ENCODE measurements around the gene IL31.

The IL31 gene

GRCh38 chr12:122148657-122149056, 25.4 kb downstream of the IL31 start:
- H3K27me3 ChIP-seq (ENCODE audit: insufficient read depth, low read length, poor library complexity), result no peaks in the 10 kb centered on the region
- no peak overlapping the region for H2BK5ac ChIP-seq (ENCODE audit: low read length)
- H3K4me1 ChIP-seq (ENCODE audit: control insufficient read depth, low read depth, low read length), result no peaks in the 10 kb centered on the region
- no peak overlapping the region for H4K8ac ChIP-seq (ENCODE audit: low read depth, low read length)
- H2BK15ac ChIP-seq (replicated peaks; ENCODE audit: low read depth), result no peak overlapping the region
- H3K4ac ChIP-seq (ENCODE audit: low read depth, low read length), result no peak overlapping the region
- no peak overlapping the region for H3K9ac ChIP-seq (ENCODE audit: low read length)
- H2AK5ac ChIP-seq (ENCODE audit: low read length), result no peak overlapping the region
- WGBS (ENCODE audit: extremely low coverage, insufficient coverage, low lambda C conversion rate), result no CpG with 5 or more reads among the region's 6 CpGs
- no peak overlapping the region for H3K4me2 ChIP-seq (ENCODE audit: low read length)
- H3K18ac ChIP-seq (ENCODE audit: low read length), result no peak overlapping the region
- no peak overlapping the region for H3K23ac ChIP-seq (ENCODE audit: low read length)
- H3K79me1 ChIP-seq (ENCODE audit: low read length), result no peaks in the 10 kb centered on the region
- no peaks in the 10 kb centered on the region for H3K79me2 ChIP-seq (ENCODE audit: control insufficient read depth, insufficient read depth, low read length)
- H3K56ac ChIP-seq (ENCODE audit: low read length), result no peak overlapping the region
- H2BK120ac ChIP-seq (ENCODE audit: low read depth, low read length), result no peak overlapping the region
- DNase-seq, result no peak
- no peak overlapping the region for H3K4me3 ChIP-seq (ENCODE audit: low read length)
- H4K5ac ChIP-seq (ENCODE audit: low read length), result no peak overlapping the region
- H3K36me3 ChIP-seq (ENCODE audit: control insufficient read depth, insufficient read depth, low read length), result no peaks in the 10 kb centered on the region
- no peak overlapping the region for H3K27ac ChIP-seq (ENCODE audit: low read depth, low read length)

DNA sequence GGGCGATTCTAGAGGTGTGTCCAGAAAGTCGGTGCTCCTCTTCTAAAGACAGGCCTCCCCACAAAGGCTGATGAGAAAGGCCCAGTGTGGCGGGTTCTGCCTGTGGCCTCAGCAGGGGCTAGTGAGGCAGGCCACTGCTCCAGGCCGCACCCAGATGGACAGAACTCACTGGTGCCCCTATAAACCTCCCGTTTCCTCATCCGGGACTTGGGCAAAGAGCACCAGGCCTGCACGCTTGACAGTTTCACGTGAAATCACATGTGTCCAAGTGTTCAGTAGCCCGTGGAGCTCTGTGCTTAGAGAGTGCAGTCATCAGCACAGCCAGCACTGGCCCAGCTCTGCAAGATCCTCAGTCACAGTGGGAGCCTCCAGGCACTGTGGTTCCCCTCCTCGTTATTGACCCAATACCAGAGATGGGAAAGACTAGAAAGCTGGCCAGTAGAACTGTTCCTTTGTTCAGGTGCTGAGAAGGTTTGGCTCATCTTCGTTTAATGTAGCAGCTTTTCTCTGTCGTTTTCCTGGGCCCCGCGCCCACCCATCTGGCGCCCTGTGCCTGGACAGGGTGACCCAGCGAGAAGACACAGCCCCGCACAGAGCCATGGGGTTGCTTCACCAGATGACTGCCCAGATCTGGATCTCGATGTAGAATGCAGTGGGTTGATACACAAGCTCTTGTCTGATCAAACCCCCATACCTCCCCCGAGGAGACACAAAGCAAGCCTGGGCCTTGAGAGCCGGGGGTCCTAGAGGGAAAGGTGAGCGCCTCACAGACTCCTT, 26.3 kb downstream of the IL31 start:
- no peaks in the 10 kb centered on the region for H3K4me1 ChIP-seq (ENCODE audit: control insufficient read depth, low read depth, low read length)
- H3K4me2 ChIP-seq (ENCODE audit: low read length), result no peak overlapping the region
- no peaks in the 10 kb centered on the region for H3K27me3 ChIP-seq (ENCODE audit: insufficient read depth, low read length, poor library complexity)
- H3K36me3 ChIP-seq (ENCODE audit: control insufficient read depth, insufficient read depth, low read length), result peaks cover 2% of the 10 kb centered on the region
- H3K4ac ChIP-seq (ENCODE audit: low read depth, low read length), result no peak overlapping the region
- no peak overlapping the region for H2BK15ac ChIP-seq (replicated peaks; ENCODE audit: low read depth)
- H3K56ac ChIP-seq (ENCODE audit: low read length), result no peak overlapping the region
- H3K9ac ChIP-seq (ENCODE audit: low read length), result no peak overlapping the region
- H2BK120ac ChIP-seq (ENCODE audit: low read depth, low read length), result no peak overlapping the region
- no peaks in the 10 kb centered on the region for H3K79me2 ChIP-seq (ENCODE audit: control insufficient read depth, insufficient read depth, low read length)
- no peak overlapping the region for H3K23ac ChIP-seq (ENCODE audit: low read length)
- no peak overlapping the region for H2AK5ac ChIP-seq (ENCODE audit: low read length)
- no peak overlapping the region for H4K5ac ChIP-seq (ENCODE audit: low read length)
- H4K8ac ChIP-seq (ENCODE audit: low read depth, low read length), result no peak overlapping the region
- H2BK5ac ChIP-seq (ENCODE audit: low read length), result no peak overlapping the region
- no peak overlapping the region for H3K4me3 ChIP-seq (ENCODE audit: low read length)
- H3K18ac ChIP-seq (ENCODE audit: low read length), result no peak overlapping the region
- DNase-seq, result no peak
- no peak overlapping the region for H3K27ac ChIP-seq (ENCODE audit: low read depth, low read length)
- WGBS (ENCODE audit: extremely low coverage, insufficient coverage, low lambda C conversion rate), result no CpG with 5 or more reads among the region's 21 CpGs
- H3K79me1 ChIP-seq (ENCODE audit: low read length), result no peaks in the 10 kb centered on the region

- Histone ChIP-seq H3K27ac (ENCODE audit: low read depth, low read length) (no peak overlapping the region), H2BK5ac (ENCODE audit: low read length) (no peak overlapping the region), H3K36me3 (ENCODE audit: control insufficient read depth, insufficient read depth, low read length) (peaks cover 10% of the 10 kb centered on the region), H3K4ac (ENCODE audit: low read depth, low read length) (no peak overlapping the region), H2BK120ac (ENCODE audit: low read depth, low read length) (no peak overlapping the region), H4K8ac (ENCODE audit: low read depth, low read length) (no peak overlapping the region), H3K18ac (ENCODE audit: low read length) (no peak overlapping the region), H3K79me2 (ENCODE audit: control insufficient read depth, insufficient read depth, low read length) (no peaks in the 10 kb centered on the region), H3K4me1 (ENCODE audit: control insufficient read depth, low read depth, low read length) (no peaks in the 10 kb centered on the region), H2AK5ac (ENCODE audit: low read length) (no peak overlapping the region), H3K4me2 (ENCODE audit: low read length) (no peak overlapping the region), H3K23ac (ENCODE audit: low read length) (no peak overlapping the region), H3K79me1 (ENCODE audit: low read length) (no peaks in the 10 kb centered on the region), H3K56ac (ENCODE audit: low read length) (no peak overlapping the region), H4K5ac (ENCODE audit: low read length) (no peak overlapping the region), H3K27me3 (ENCODE audit: insufficient read depth, low read length, poor library complexity) (no peaks in the 10 kb centered on the region), H3K9ac (ENCODE audit: low read length) (no peak overlapping the region), H2BK15ac (replicated peaks; ENCODE audit: low read depth) (no peak overlapping the region), H3K4me3 (ENCODE audit: low read length) (no peak overlapping the region)
- WGBS (ENCODE audit: extremely low coverage, insufficient coverage, low lambda C conversion rate), result no CpG with 5 or more reads among the region's 23 CpGs
- DNase-seq, result no peak
Observed at GRCh38 chr12:122145505-122146330, 28.3 kb downstream of the IL31 start.

DNA sequence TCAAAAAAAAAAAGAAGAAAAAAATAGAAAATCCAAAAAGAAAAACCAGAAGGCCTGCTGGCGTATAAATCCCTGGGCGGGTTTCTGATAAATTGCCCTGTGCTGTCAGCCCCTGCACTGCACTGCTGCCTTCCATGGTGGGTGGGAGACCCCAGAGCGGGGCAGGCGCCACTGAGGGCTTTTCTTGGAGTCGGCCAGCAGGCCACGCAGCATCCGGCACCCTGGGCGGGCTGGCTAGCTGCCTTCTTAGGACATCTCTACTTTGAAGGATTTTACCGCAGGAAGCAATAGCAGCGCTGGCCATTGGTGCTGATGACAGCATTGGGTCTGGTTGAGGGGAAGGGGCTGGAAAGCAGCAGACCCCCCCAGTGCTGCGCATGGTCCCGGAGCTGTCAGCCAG, 29.1 kb downstream of the IL31 start:
- Histone ChIP-seq H3K4me1 (ENCODE audit: control insufficient read depth, low read depth, low read length) (no peaks in the 10 kb centered on the region), H3K4ac (ENCODE audit: low read depth, low read length) (no peak overlapping the region), H2AK5ac (ENCODE audit: low read length) (no peak overlapping the region), H2BK15ac (replicated peaks; ENCODE audit: low read depth) (no peak overlapping the region), H3K18ac (ENCODE audit: low read length) (no peak overlapping the region), H2BK5ac (ENCODE audit: low read length) (no peak overlapping the region), H3K36me3 (ENCODE audit: control insufficient read depth, insufficient read depth, low read length) (peaks cover 10% of the 10 kb centered on the region), H3K4me3 (ENCODE audit: low read length) (no peak overlapping the region), H3K27ac (ENCODE audit: low read depth, low read length) (no peak overlapping the region), H4K5ac (ENCODE audit: low read length) (no peak overlapping the region), H2BK120ac (ENCODE audit: low read depth, low read length) (no peak overlapping the region), H3K9ac (ENCODE audit: low read length) (no peak overlapping the region), H3K27me3 (ENCODE audit: insufficient read depth, low read length, poor library complexity) (no peaks in the 10 kb centered on the region), H3K56ac (ENCODE audit: low read length) (no peak overlapping the region), H3K79me1 (ENCODE audit: low read length) (no peaks in the 10 kb centered on the region), H3K79me2 (ENCODE audit: control insufficient read depth, insufficient read depth, low read length) (no peaks in the 10 kb centered on the region), H3K23ac (ENCODE audit: low read length) (no peak overlapping the region), H4K8ac (ENCODE audit: low read depth, low read length) (no peak overlapping the region), H3K4me2 (ENCODE audit: low read length) (no peak overlapping the region)
- DNase-seq, result no peak
- WGBS (ENCODE audit: extremely low coverage, insufficient coverage, low lambda C conversion rate), result no CpG with 5 or more reads among the region's 12 CpGs

- Histone ChIP-seq H3K27ac (ENCODE audit: low read depth, low read length) (no peak overlapping the region), H3K79me1 (ENCODE audit: low read length) (no peaks in the 10 kb centered on the region), H3K36me3 (ENCODE audit: control insufficient read depth, insufficient read depth, low read length) (peaks cover 12% of the 10 kb centered on the region), H2BK5ac (ENCODE audit: low read length) (no peak overlapping the region), H3K23ac (ENCODE audit: low read length) (no peak overlapping the region), H3K4ac (ENCODE audit: low read depth, low read length) (no peak overlapping the region), H4K5ac (ENCODE audit: low read length) (no peak overlapping the region), H3K4me1 (ENCODE audit: control insufficient read depth, low read depth, low read length) (no peaks in the 10 kb centered on the region), H3K9ac (ENCODE audit: low read length) (no peak overlapping the region), H3K4me2 (ENCODE audit: low read length) (no peak overlapping the region), H4K8ac (ENCODE audit: low read depth, low read length) (no peak overlapping the region), H2BK120ac (ENCODE audit: low read depth, low read length) (no peak overlapping the region), H3K56ac (ENCODE audit: low read length) (no peak overlapping the region), H3K27me3 (ENCODE audit: insufficient read depth, low read length, poor library complexity) (no peaks in the 10 kb centered on the region), H3K18ac (ENCODE audit: low read length) (no peak overlapping the region), H2AK5ac (ENCODE audit: low read length) (no peak overlapping the region), H2BK15ac (replicated peaks; ENCODE audit: low read depth) (no peak overlapping the region), H3K79me2 (ENCODE audit: control insufficient read depth, insufficient read depth, low read length) (no peaks in the 10 kb centered on the region), H3K4me3 (ENCODE audit: low read length) (no peak overlapping the region)
- no CpG with 5 or more reads among the region's 6 CpGs for WGBS (ENCODE audit: extremely low coverage, insufficient coverage, low lambda C conversion rate)
- no peak for DNase-seq
Observed at GRCh38 chr12:122142857-122143256, 31.2 kb downstream of the IL31 start.

Measured in mesendoderm (in vitro differentiated cells).